22Rv1 (cell line): ENCODE data around the gene CST7.

Source experiments
- CTCF ChIP-seq: fragments of 450-650 bp; IDR thresholded peaks from 2 replicates; pipeline ENCODE4 v1.5.1; 2017; ENCODE audit warnings: mild to moderate bottlenecking
- ZFX ChIP-seq: fragments of 450-650 bp; IDR thresholded peaks from 2 replicates; pipeline ENCODE4 v1.6.1; 2017; ENCODE audit warnings: antibody characterized with exemption, borderline replicate concordance

- TF ChIP-seq CTCF (no peak), ZFX (no peak)
Measured at GRCh38 chr20:24935766-24936525, 13.1 kb upstream of the CST7 start.
